HG02943 (cell line): ENCODE measurements around the gene JAKMIP2.
A peak's percentile ranks its signal among the peaks of the same experiment; 100 is the strongest.
"Not testable (repeated sequence)": the region's sequence is repeated elsewhere in the genome, so short reads cannot be mapped to it uniquely, and the experiment has no call there.

Source experiments
- ATAC-seq: cut with Tn5 transposase; IDR thresholded peaks from one replicate; pipeline ENCODE4 v1.9.1; 2021; ENCODE audit warnings: mild to moderate bottlenecking, low read depth, moderate library complexity; ENCODE audit not compliant: unreplicated experiment

JAKMIP2 gene

DNA sequence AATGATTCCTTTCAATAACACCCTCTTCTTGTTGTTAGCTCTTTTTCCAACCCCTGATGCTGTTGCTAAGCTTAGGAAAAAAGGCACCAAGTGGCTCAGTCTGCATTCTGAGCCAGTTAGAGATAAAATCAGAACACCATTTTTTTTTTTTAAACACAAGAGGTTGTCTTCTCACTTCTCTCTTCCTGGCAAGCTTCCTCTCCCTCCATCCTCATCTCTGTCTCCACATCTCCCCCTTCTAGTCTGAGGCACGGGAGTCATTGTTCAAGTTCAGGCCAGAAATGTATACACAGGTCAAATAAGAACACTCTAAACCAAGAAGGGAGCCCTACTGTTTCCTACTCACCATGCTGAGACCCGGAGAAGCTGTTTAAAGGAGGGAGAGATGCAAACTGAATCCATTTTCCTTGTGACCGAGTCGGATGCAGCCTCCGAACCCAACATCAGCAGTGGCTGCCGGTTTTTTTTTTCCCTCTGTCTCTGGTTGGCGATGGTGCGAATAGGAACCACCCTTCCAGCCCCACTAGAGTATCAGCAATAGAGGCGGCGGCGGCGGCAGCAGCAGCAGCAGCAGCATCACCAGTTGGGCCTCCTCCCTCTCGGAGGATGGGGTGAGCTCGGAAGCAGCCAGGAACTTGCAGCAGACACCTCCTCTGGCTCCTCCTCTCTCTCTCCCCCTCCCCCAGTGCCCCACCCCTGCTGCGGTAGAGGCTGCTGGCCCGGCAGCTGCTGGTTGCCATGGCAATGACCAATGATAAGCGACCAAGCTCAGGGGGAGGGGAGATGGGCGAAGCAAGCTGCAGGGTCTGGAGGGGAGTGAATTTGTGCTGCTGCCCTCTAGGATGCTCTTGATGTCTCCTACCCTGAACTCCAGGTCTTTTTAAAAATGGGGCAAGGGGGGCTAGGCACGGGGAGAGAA, at the start of gene JAKMIP2:
JAKMIP2 (minus strand) TSS at position 619 of the 919 bp plus-strand sequence. CDS start 110,922 bp downstream, outside the sequence.
- ATAC-seq = no peak

- no peak for ATAC-seq
These were observed 48.9 kb upstream of the JAKMIP2 start, which contains the start of gene SPINK1 for GRCh38 chr5:147831465-147831864. Gene SPINK1, minus strand, starts transcription at chr5:147831671. Its CDS starts 94 bp downstream, at chr5:147831577.

DNA sequence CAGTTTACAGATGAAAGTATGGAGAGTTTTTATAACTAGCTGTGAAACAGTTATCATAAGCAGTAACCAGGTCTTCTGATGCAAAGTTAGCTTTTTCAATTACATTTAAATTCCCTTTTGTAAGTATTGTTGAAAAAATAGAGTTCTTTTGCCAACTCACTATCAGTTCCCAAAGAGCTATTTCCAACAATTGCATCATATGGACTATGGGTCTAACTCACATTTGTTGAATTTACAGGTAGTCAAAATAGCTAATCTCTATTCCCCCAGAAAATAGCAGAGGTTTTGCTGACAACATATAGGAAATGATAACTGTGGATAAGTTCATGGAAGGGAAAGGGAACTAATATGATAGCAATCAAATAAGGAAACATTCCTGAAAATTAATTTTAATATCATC, 47.5 kb upstream of the JAKMIP2 start:
- ATAC-seq = no peak

GRCh38 chr5:147827017-147827416, 44.5 kb upstream of the JAKMIP2 start:
- ATAC-seq = not testable (repeated sequence)

GRCh38 chr5:147826361-147826760, 43.8 kb upstream of the JAKMIP2 start:
- no peak for ATAC-seq

DNA sequence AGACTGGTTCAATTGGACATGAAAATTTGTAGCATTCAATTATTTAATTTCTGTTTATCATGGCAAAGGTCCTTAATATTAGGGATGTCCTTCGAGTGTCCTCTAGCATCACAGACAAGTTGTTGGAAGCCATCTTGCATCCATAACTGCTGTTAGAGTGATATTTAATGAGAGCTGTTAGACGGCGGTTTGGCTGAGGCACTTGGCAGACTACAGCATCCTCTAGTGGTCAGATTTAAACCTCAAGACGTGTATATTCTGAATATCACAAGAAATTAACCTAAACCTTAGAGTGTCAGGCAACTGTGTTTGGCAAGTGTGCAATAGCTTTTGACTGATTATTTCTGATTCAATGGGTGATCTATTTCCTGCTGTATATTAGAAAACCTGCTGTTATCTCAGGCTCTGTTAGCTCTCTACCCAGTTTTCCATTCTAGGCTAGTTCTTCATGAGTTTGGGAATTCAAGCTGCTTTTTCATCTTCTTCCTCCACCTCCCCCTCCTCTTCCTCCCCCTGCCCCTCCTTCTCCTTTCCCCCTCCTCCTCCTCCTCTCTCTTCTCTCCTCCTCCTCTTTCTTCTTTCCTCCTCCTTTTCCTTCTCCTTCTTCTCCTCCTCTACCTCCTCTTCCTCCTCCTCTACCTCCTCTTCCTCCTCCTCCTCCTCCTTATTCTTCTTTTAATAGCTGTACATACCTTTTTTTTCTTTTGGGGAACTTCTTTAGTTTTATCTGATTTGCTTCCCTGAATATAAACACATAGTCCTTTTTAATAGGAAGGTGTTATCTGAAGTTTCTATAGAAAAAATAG, 40.4 kb upstream of the JAKMIP2 start:
- ATAC-seq = peak; percentile 80

DNA sequence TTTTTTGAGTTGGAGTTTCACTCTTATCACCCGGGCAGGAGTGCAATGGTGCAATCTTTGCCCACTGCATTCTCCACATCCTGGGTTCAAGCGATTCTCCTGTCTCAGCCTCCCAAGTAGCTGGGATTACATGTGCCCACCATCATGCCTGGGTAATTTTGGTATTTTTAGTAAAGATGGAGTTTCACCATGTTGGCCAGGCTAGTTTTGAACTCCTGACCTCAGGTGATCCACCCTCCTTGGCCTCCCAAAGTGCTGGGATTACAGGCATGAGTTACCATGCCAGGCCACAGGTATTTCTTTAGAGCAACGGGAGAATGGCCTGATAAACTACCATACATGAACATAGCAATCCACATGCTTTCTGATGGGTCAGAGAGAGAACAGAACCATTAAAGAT, 39.7 kb upstream of the JAKMIP2 start:
- not testable (repeated sequence) for ATAC-seq

DNA sequence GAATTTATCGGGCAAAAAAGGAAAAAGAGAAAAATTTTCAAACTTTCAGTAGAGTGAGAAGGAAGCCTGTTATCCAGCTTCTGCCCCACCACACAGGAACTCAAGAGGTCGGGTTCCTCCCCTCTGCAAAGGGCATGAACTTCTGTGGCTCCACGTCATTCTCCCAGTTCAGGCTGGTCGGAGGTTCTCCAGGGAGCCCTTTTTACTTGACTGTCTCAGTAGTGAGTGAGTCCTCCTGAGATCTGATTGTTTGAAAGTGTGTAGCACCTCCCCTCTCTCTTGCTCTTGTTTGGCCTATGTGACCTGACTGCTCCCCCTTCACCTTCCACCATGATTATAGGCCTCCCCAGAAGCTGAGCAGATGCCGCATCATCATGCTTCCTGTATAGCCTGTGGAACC, 39.2 kb upstream of the JAKMIP2 start:
- no peak for ATAC-seq

GRCh38 chr5:147819261-147819770, 36.8 kb upstream of the JAKMIP2 start:
- ATAC-seq = no peak

- ATAC-seq = no peak
These were observed 35.8 kb upstream of the JAKMIP2 start for GRCh38 chr5:147818290-147818689.

GRCh38 chr5:147813696-147814095, 31.2 kb upstream of the JAKMIP2 start:
- ATAC-seq = no peak

GRCh38 chr5:147809830-147810666, 27.5 kb upstream of the JAKMIP2 start:
- no peak for ATAC-seq

- ATAC-seq = peak; percentile 75
These were observed 22.5 kb upstream of the JAKMIP2 start for GRCh38 chr5:147805030-147805454.

DNA sequence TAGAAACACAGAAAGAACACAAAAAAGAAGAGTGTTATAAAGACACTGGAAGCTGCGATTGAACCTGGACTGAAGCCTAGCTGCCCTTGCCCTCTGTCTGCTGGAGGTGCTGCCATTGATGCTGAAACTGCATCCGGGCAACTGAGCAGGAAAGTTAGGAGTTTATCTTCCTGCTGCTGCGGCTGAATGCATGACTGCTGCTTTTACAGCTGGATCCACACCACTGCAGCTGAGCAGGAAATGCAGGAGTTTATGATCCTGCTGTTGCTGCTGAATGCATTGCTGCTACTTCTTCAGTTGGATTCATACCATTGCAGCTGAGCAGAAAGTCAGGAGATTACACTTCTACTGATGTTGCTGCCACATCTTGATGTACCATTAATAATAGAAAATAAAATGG, 21.8 kb upstream of the JAKMIP2 start:
- ATAC-seq = no peak

DNA sequence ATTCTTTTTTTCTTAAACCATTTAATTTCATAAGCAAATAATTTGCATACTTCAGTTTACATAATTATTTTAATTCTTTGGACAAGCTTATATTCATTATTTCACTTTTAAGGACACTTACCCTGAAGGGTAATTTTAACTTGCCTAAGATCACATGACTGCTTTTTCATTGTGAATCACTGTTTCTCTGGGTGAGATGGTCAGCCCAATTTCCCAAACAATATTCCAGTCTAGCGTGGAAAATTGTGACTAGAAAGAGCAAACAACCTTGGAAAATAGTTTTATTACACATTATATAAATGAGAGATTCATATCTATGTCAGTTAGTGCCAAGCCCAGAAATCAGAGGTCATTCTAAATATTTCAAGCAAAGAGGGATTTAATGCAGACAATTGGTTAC, 21.4 kb upstream of the JAKMIP2 start:
- ATAC-seq = no peak

GRCh38 chr5:147803161-147803560, 20.6 kb upstream of the JAKMIP2 start:
- ATAC-seq = not testable (repeated sequence)

GRCh38 chr5:147801461-147801860, 18.9 kb upstream of the JAKMIP2 start:
- no peak for ATAC-seq

DNA sequence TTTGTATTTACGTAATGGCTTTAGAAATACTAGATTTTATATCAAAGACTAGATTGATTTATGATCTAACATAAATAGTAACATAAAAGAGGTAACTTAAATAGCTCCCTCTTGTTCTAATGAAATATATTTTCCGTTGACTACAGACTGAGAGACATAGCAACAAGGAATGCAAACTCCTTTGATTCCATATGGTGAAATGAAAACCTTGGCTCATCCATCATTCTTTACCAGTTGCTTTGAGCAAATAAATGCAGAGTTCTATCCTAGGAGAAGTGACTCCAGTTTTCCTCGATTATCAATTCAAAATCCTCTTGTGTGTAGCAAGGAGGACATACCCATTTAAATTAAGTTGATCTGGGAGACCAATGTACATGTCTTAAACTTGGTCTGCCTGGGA, 18.0 kb upstream of the JAKMIP2 start:
- no peak for ATAC-seq

- ATAC-seq = no peak
These were observed 14.2 kb upstream of the JAKMIP2 start for GRCh38 chr5:147796556-147797308.
